GM19324 (cell line): ENCODE measurements around the gene CCDC167.
"Not testable (repeated sequence)": the region's sequence is repeated elsewhere in the genome, so short reads cannot be mapped to it uniquely, and the experiment has no call there.

Experiments
- ATAC-seq: cut with Tn5 transposase; IDR thresholded peaks from one replicate; pipeline ENCODE4 v1.9.1; 2021; ENCODE audit warnings: mild to moderate bottlenecking, moderate library complexity; ENCODE audit not compliant: unreplicated experiment, low FRiP score

CCDC167 gene

GRCh38 chr6:37512400-37513011, 12.8 kb upstream of the CCDC167 start:
- no peak for ATAC-seq

GRCh38 chr6:37511910-37512399, 12.3 kb upstream of the CCDC167 start:
- no peak for ATAC-seq

DNA sequence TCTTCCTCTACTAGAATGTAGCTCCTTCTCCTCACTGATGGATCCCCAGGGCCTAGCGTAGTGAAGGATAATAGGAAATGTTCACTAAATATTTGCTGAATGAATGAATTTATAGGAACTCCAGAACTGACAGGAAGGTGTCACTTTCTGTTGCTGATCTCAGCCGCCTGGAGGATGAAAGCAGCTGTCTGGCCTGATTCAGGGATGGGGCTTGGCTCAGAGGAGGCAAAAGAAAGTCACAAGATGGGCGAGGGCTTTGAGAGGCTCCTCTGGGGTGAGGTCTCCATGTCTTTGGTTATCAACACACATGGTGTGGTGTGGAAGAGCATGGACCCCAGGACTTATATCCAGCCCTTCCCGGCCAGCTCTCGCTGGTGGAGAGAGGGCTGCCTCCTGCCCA, 11.5 kb upstream of the CCDC167 start:
- no peak for ATAC-seq

DNA sequence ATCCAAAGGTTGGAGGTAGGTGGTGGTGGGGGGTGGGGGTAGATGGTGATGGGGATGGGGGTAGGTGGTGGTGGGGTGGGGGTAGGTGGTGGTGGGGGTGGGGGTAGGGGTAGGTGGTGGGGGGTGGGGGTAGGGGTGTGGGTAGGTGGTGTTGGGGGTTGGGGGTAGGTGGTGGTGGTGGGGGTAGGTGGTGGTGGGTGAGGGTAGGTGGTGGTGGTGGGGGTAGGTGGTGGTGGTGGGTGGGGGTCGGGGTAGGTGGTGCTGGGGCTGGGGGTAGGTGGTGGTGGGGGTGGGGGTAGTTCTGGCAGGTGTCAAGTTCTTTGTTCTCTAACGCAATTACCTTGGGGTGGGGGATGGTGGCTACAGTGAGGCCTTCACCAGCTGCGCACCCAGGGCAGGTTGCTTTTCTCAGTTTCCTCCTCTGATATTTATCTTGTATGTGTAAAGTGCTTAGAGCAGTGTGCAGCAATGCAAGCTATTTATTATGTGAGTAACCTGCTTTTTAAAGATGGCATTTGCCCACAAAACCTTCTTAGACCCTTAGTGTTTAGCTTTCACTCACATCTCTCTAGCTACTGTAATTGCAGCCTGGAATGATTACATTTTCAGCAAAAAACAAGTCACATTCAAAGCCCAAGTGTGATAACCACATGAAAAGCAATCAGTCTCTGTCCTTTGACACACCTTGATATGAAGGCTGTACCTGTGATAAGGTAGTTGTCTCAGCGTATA, 8.2 kb upstream of the CCDC167 start:
- no peak for ATAC-seq

DNA sequence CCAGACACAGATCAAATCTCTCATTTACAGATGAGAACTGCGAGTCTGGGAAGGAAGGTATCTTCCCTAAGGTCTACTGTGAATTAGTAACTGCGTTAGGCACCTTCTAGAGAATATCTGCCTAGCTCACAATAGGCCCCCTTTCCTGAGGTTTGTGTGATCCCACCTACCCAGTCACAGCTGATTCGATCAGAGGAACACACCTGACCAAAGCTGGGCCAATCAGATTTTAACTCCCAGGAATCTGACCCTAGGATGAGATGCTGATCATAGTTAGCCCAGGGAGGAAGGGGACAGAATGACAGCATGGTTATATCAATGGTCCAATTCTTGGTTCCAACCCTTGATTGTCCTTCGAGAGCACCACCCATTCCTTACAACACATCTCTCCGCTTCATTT, 7.4 kb upstream of the CCDC167 start:
- ATAC-seq = no peak

DNA sequence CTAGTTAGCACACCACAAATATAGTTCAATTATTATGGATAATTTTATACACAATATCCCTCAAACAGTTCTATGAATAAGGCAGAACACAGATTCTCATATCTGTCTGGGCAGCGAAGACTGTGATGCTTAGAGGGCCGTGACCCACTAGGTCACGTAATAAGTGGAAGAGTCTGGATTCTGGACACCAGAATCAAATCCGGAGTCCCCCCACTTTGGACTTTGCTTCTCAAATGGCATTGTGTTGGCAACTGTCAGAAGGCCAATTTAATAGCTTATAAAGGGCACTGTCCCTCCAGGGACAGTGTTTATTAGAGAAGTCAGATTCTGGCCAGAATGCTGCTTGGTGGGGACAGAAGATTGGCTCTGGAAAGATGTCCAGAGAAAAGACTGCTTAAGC, 6.8 kb upstream of the CCDC167 start:
- no peak for ATAC-seq

DNA sequence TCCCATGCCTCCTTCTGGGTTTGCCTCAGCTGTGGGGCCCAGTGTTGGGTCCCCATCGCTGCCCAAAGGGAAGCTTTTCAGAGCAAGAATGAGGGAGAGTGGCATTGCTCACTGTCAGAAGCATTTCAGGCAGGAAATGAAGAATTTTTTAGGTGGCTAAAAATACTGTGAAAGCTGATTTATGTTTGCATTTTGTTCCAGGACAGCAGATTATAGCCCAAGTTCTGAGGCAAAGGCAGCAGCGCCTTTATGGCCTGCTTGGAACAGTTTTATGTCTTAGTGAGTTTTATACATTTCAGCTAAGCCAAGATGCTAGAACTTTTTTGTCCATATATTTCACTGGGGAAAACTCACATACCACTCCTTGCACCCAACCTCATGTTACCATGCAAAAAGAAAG, 4.3 kb upstream of the CCDC167 start:
- ATAC-seq = no peak

DNA sequence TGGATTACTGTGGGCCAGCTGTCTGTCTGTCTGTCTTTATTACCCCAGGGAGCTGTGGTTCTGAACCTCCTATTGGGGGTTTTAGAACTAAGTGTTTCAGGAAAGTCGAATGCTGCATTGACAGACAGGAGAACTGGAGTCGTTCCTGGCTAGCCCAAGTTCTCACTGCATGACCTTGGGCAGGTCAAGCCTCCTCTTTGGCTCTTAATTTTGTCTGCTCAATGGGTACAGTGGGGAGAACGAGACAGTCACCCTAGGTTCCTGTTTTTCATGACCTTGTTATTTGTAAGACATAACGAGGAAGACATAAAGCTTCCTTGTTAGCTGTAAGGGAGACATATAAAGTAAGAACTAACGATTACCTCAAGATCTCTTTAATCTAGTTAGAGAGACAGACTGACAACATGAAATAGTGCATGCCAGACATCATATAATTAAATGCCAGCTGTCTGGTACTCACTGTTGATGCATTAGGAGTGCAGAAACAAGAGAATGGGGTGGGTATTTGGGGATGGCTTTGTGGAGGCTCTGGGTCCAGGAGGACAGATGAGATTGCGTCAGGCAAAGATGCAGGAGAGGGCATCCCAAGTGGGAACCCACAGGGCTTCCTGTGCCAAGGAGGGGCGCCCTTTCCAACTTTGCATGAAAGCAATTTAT, 3.7 kb upstream of the CCDC167 start:
- no peak for ATAC-seq

DNA sequence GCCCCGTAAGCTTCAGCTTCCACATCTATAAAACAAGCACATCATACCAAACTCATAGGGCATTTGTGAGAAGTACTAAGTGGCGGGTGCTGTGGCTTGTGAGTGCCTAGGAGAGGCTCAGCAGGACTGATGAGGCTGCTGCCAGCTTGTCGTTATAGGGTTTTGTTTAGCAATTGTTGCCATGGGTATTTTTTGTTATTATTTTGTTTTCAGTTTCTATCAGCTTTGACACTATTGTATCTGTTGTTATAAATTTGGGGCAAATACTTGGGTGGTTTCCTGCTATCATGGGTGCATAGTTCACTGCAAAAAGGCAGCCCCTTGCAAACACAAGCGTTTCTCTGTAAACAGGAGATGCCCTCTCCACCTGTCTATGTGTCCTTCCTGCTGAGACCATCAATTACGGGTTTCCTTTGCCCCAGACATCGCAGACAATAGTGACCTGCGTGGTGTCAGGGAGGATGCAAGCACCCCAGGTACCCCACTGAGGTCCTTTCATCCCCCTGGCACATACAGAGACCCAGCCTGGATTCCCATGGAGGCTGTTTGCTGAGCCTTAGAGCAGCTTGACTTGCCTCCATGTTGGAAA, 3.1 kb upstream of the CCDC167 start:
- ATAC-seq = no peak

- no peak for ATAC-seq
Measured at GRCh38 chr6:37501632-37502491, 2.2 kb upstream of the CCDC167 start.

DNA sequence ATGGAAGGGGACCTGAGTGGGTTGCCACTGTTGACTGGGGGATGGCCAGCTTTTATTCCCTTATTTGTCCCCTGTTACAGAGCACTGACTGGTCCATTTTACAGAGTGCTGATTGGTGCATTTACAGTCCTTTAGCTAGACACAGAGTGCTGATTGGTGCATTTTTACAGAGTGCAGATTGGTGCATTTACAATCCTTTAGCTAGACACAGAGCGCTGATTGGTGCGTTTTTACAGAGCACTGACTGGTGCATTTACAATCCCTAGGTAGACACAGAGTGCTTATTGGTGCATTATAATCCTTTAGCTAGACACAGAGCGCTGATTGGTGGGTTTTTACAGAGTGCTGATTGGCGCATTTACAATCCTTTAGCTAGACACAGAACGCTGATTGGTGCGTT, 1.2 kb upstream of the CCDC167 start:
- ATAC-seq = not testable (repeated sequence)

DNA sequence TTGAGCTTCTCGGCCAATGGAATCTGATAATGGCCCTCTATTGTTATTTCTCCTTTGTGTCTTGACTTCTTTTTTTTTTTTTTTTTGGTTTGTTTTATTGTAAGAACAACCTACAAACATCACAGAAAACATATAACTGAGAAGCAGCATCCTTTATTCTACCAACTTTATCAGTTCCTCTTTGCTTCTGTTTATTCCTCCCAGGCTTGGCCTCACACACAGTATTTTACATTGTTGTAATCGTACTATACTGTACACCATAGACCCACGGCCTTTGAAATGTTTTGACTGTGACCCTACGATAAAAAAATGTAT, 558 bp upstream of the CCDC167 start:
- no peak for ATAC-seq

GRCh38 chr6:37496951-37497885, 2.5 kb downstream of the CCDC167 start:
- no peak for ATAC-seq

DNA sequence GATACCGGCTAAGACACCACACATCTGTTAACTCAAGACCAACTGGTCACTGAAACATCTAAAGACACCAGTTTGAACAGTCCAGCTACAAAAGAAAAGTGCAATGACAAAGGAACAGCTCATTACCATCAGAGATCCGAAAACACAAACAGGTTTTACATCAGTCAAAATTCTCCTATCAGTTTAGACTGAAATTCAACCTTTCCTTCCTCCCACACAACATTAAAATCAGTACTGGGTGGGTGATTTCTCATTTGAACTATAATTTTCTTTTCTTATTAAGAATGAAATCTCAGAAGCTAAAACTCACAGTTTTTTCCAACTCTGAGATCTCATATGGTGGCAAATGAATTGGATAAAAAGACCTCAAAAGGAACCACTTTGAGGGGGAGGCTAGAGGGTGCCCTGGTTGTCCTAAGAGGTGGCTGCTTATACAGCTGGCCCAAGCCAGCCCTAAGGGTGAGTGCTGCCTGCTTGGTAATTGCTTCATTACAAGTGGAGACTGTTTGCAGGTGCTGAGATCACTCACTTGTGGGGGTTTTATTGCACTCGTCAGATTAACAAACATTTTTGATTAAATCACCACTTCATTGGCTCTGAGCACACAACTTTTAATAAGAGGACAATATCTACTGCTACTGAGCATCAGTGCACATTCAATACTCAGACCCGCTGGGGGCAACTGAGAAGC, 4.3 kb downstream of the CCDC167 start:
- no peak for ATAC-seq

- ATAC-seq = no peak
Measured at GRCh38 chr6:37493661-37493995, 6.1 kb downstream of the CCDC167 start.

DNA sequence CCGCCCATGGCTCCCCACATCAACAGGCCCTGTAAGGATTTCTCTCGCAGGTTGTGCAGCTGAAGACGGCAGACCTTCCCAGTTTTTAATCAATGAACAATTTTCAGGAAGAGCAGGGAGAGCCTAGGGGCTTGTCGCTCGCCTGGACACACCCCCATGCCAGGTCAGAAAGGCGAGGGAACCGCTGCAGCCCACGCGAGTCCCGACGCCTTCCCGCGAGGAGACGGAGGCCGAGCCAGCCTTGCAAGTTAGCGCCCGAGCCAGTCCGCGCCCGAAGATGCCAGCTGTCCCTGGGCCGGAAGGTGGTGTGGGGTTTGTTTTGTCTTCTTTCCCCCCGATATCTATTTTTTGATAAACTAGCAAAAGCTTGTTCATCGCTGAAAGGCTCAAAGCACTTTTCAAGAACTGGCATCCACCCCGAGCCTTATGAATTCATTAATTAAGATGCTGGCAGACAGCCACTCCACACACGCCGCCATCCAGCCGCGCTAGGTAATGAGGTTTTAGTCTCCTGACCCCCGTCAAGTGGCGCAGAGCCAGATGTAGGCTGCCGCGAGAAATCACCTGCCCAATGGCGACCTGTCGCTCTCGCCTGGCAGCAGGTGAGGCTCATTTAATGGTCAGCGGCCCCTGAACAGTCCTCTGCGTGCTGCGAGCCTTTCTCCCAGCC, 6.6 kb downstream of the CCDC167 start:
- no peak for ATAC-seq

GRCh38 chr6:37492236-37492972, 7.3 kb downstream of the CCDC167 start:
- no peak for ATAC-seq

DNA sequence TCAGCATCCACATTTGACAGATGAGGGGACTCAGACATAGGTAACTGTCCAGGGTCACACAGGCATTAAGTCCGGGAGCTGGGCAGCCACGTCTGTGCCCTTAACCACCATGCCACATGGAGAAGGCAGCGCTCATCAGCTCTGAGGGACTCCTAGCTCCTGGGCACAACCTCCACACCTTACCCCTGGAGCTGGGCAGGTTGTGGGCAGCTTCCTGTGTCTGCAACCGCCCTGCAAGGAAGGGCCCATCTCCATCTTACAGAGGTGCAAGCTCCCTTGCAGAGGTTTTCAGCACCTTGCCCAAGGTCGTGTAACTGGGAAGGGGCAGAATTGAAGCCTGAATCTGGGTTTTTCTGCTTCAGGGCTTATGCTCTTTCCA, 7.9 kb downstream of the CCDC167 start:
- ATAC-seq = no peak
